ENCODE data around the gene PDZD2. TPM values are rescaled to one million over a fixed set of nuclear protein-coding genes. Genes with fewer than 3 reads are reported as not detected.

Gene PDZD2
- total RNA-seq, 4 donors from 2014 or later, result 13.7 to 26.7 (median 24.1) TPM

GRCh38 chr5:31655491-31655890 is 16.6 kb downstream of the PDZD2 start:
- Histone ChIP-seq H3K27me3 (peaks cover 0 to 11% (median 0%) of the 10 kb centered on the region in 4 donors), H3K4me3 (no peak overlapping the region), H3K27ac (no peak overlapping the region), H3K9me3 (no peaks in the 10 kb centered on the region), H3K36me3 (no peaks in the 10 kb centered on the region), H3K4me1 (no peaks in the 10 kb centered on the region)
- TF ChIP-seq CTCF (IDR thresholded peaks at IDR 0.05), result no peak
- TF ChIP-seq POLR2A (IDR thresholded peaks at IDR 0.05), result no peak
- WGBS, 2 donors, result 79 to 81% methylated on average over 3 of the region's 3 CpGs
- DNase-seq, result no peak
- intact Hi-C loops (cut with DNase I), result no loop called here

- no peak overlapping the region for H3K27ac ChIP-seq
- no peaks in the 10 kb centered on the region for H3K36me3 ChIP-seq
- TF ChIP-seq CTCF (IDR thresholded peaks at IDR 0.05) (no peak), POLR2A (IDR thresholded peaks at IDR 0.05) (no peak)
- no peak overlapping the region for H3K4me3 ChIP-seq
- 67 to 72% methylated on average over 4 of the region's 4 CpGs for WGBS, 2 donors
- DNase-seq, result no peak
- H3K27me3 ChIP-seq, result peaks cover 0 to 11% (median 0%) of the 10 kb centered on the region in 4 donors
- intact Hi-C loops (cut with DNase I), result no loop called here
- H3K9me3 ChIP-seq, result no peaks in the 10 kb centered on the region
- no peaks in the 10 kb centered on the region for H3K4me1 ChIP-seq
Measured at GRCh38 chr5:31656806-31657205, 17.9 kb downstream of the PDZD2 start.

- Histone ChIP-seq H3K27me3 (peaks cover 0 to 11% (median 0%) of the 10 kb centered on the region in 4 donors), H3K27ac (no peak overlapping the region), H3K4me1 (no peaks in the 10 kb centered on the region), H3K4me3 (no peak overlapping the region), H3K36me3 (no peaks in the 10 kb centered on the region), H3K9me3 (no peaks in the 10 kb centered on the region)
- 86 to 89% methylated on average over 11 of the region's 11 CpGs for WGBS, 2 donors
- TF ChIP-seq POLR2A (IDR thresholded peaks at IDR 0.05) (no peak), CTCF (IDR thresholded peaks at IDR 0.05) (no peak)
- no peak for DNase-seq
- intact Hi-C loops (cut with DNase I), result no loop called here
Measured at GRCh38 chr5:31657315-31657979, 18.5 kb downstream of the PDZD2 start.

- no peak overlapping the region for H3K4me3 ChIP-seq
- TF ChIP-seq POLR2A (IDR thresholded peaks at IDR 0.05) (no peak), CTCF (IDR thresholded peaks at IDR 0.05) (no peak)
- no peak overlapping the region for H3K27ac ChIP-seq
- 81 to 82% methylated on average over 4 of the region's 4 CpGs for whole genome bisulfite sequencing, 2 donors
- H3K27me3 ChIP-seq, result peaks cover 0 to 5% (median 0%) of the 10 kb centered on the region in 4 donors
- no peaks in the 10 kb centered on the region for H3K4me1 ChIP-seq
- no peak for DNase-seq
- no peaks in the 10 kb centered on the region for H3K9me3 ChIP-seq
- no peaks in the 10 kb centered on the region for H3K36me3 ChIP-seq
- intact Hi-C loops (cut with DNase I), result no loop called here
Measured at GRCh38 chr5:31661257-31661656, 22.3 kb downstream of the PDZD2 start.

GRCh38 chr5:31663519-31663918 is 24.6 kb downstream of the PDZD2 start:
- no peak for DNase-seq
- no peaks in the 10 kb centered on the region for H3K4me1 ChIP-seq
- intact Hi-C loops (cut with DNase I), result no loop called here
- TF ChIP-seq POLR2A (IDR thresholded peaks at IDR 0.05) (no peak), CTCF (IDR thresholded peaks at IDR 0.05) (no peak)
- no peaks in the 10 kb centered on the region for H3K36me3 ChIP-seq
- H3K4me3 ChIP-seq, result no peak overlapping the region
- no peak overlapping the region for H3K27ac ChIP-seq
- peaks cover 0 to 5% (median 0%) of the 10 kb centered on the region in 4 donors for H3K27me3 ChIP-seq
- 47 to 50% methylated on average over 7 of the region's 7 CpGs for WGBS, 2 donors
- H3K9me3 ChIP-seq, result no peaks in the 10 kb centered on the region
